Measurements from ENCODE around the gene GRHL3.

- TF ChIP-seq CTCF (IDR thresholded peaks at IDR 0.05) (peak; percentile 11), EZH2 (IDR thresholded peaks at IDR 0.05) (no peak), EZH2phosphoT487 (IDR thresholded peaks at IDR 0.05) (no peak)
These were observed 24.3 kb upstream of the GRHL3 start for GRCh38 chr1:24294716-24295371.

Data from neural progenitor cell (in vitro differentiated cells).